Erythroblast (primary cell): ENCODE measurements around the gene SGCD.

ENCODE experiments used
- GATA1 ChIP-seq: IDR thresholded peaks from 2 replicates; pipeline ENCODE4 v1.6.1; 2011; ENCODE audit warnings: low read depth, mild to moderate bottlenecking, control low read depth, low read length, moderate library complexity
- POLR2A ChIP-seq: IDR thresholded peaks from 2 replicates; pipeline ENCODE4 v1.6.1; 2011; ENCODE audit warnings: mild to moderate bottlenecking, low read length

GRCh38 chr5:156451505-156451904 lies 124.5 kb downstream of the SGCD start:
- TF ChIP-seq POLR2A (no peak), GATA1 (no peak)
